ENCODE measurements around the gene ZSCAN26.

The ZSCAN26 gene

DNA sequence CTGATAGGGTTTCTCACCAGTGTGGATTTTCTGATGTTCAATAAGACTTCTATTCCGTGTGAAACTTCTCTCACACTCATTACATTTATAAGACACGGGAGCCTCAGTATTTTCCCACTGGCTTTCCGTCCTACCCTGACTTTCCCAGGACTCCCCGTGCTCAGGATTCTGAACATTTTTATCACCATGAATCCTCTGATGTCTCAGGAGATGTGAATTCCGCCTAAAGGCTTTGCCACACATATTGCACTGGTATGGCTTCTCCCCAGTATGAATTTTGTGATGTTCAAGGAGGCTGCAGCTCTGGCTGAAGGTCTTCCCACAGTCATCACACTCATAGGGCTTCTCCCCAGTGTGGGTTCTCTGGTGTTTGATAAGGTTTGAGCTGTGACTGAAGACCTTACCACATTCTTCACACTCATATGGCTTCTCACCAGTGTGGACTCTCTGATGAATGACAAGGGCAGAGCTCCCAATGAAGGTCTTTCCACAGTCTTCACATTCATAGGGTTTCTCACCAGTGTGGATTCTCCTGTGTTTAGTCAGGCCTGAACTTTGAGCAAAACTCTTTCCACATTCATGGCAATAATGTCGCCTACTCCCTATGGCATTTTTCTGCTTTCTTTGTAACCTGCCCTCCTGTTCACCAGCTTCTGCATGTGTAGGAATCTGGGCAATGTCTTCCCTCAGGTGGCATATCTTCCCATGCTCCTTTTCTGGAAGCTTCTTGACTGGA is 21.6 kb upstream of the ZSCAN26 start:
- Mint-ChIP-seq H3K36me3 (ENCODE audit: low read depth) (peaks cover 68% of the 10 kb centered on the region), H3K27me3 (no peaks in the 10 kb centered on the region), H3K27ac (no peak overlapping the region), H3K4me1 (ENCODE audit: low read depth) (peaks cover 14% of the 10 kb centered on the region), H3K9me3 (no peaks in the 10 kb centered on the region), H3K4me3 (no peak overlapping the region)
- no peak for DNase-seq

- Mint-ChIP-seq H3K27ac (no peak overlapping the region), H3K9me3 (no peaks in the 10 kb centered on the region), H3K4me1 (ENCODE audit: low read depth) (peaks cover 31% of the 10 kb centered on the region), H3K4me3 (no peak overlapping the region), H3K27me3 (no peaks in the 10 kb centered on the region), H3K36me3 (ENCODE audit: low read depth) (peaks cover 67% of the 10 kb centered on the region)
- no peak for DNase-seq
Observed at GRCh38 chr6:28248916-28249315, 18.0 kb upstream of the ZSCAN26 start.

DNA sequence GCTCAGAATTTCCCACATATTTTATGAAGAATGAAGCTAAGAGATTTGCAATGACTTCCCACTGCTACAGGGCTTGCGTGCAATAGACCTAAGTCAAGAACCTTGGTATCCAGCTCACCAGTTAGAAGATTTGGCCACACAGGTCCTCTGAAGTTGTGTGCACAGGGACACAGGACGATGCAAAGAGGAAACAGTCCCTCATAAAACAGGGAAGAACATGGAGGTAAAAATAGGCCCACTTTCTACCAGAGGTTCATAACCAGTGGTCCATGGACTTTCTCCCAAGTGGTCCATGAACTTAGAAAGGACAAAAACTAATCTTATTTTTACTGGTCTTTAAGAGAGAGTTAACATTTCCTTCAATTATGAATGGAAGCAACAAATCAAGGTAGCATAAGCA is 16.2 kb upstream of the ZSCAN26 start:
- peaks cover 31% of the 10 kb centered on the region for H3K4me1 Mint-ChIP-seq (ENCODE audit: low read depth)
- no peak for DNase-seq
- peak overlapping the region; percentile 67 for H3K4me3 Mint-ChIP-seq
- peaks cover 48% of the 10 kb centered on the region for H3K36me3 Mint-ChIP-seq (ENCODE audit: low read depth)
- peaks cover under 1% of the 10 kb centered on the region for H3K27me3 Mint-ChIP-seq
- H3K27ac Mint-ChIP-seq, result no peak overlapping the region
- H3K9me3 Mint-ChIP-seq, result no peaks in the 10 kb centered on the region

DNA sequence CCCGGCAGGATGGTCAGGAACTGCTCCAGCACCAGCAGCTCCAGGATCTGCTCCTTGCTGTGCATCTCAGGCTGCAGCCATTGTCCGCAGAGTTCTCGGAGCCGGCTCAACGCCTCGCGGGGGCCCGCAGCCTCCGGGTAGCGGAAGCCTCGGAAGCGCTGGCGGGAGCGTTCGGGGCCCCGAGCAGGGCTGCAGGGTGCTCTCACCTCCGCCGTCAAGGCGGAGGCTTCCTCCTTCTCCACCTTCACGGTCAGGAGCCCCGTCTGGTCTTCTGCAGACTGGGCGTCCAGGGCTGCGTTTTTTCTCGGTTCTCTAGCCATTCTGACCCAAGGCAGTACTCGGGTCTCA is 15.3 kb upstream of the ZSCAN26 start:
- no peak for DNase-seq
- H3K27me3 Mint-ChIP-seq, result peaks cover 4% of the 10 kb centered on the region
- peaks cover 31% of the 10 kb centered on the region for H3K4me1 Mint-ChIP-seq (ENCODE audit: low read depth)
- peak overlapping the region; percentile 87 for H3K27ac Mint-ChIP-seq
- no peaks in the 10 kb centered on the region for H3K9me3 Mint-ChIP-seq
- peaks cover 40% of the 10 kb centered on the region for H3K36me3 Mint-ChIP-seq (ENCODE audit: low read depth)
- peak overlapping the region; percentile 94 for H3K4me3 Mint-ChIP-seq

GRCh38 chr6:28252009-28252975 is 14.7 kb upstream of the ZSCAN26 start, which contains the start of gene ZKSCAN4:
ZKSCAN4 (minus strand) TSS chr6:28252269; CDS start chr6:28251980, 289 bp downstream.
- H3K27me3 Mint-ChIP-seq, result peaks cover 4% of the 10 kb centered on the region
- peak within 1 kb of the TSS; percentile 87 for H3K27ac Mint-ChIP-seq
- H3K9me3 Mint-ChIP-seq, result no peaks in the 10 kb centered on the region
- peak; percentile 82 for DNase-seq
- H3K36me3 Mint-ChIP-seq (ENCODE audit: low read depth), result peaks cover 33% of the 10 kb centered on the region
- peaks cover 31% of the 10 kb centered on the region for H3K4me1 Mint-ChIP-seq (ENCODE audit: low read depth)
- peak within 1 kb of the TSS; percentile 94 for H3K4me3 Mint-ChIP-seq

GRCh38 chr6:28254121-28254519 is 12.8 kb upstream of the ZSCAN26 start:
- Mint-ChIP-seq H3K27me3 (peaks cover 4% of the 10 kb centered on the region), H3K4me3 (no peak overlapping the region), H3K36me3 (ENCODE audit: low read depth) (peaks cover 26% of the 10 kb centered on the region), H3K9me3 (peaks cover 8% of the 10 kb centered on the region), H3K27ac (no peak overlapping the region), H3K4me1 (ENCODE audit: low read depth) (peaks cover 38% of the 10 kb centered on the region)
- DNase-seq, result no peak

DNA sequence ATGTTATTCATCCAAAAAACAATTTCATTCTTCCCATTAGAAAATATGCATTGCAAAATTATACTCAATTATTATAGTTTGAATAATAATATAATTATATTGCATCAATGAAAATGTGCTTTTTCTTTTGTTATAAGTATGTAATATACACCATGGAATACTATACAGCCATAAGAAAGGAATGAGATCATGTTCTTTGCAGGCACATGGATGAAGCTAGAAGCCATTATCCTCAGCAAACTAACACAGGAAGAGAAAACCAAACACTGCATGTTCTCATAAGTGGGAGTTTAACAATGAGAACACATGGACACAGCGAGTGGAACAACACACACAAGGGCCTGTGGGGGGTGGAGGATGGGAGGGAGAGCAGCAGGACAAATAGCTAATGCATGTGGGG is 9.9 kb upstream of the ZSCAN26 start:
- Mint-ChIP-seq H3K36me3 (ENCODE audit: low read depth) (peaks cover 11% of the 10 kb centered on the region), H3K4me3 (no peak overlapping the region), H3K27me3 (peaks cover 4% of the 10 kb centered on the region), H3K9me3 (peaks cover 13% of the 10 kb centered on the region), H3K27ac (no peak overlapping the region), H3K4me1 (ENCODE audit: low read depth) (peaks cover 19% of the 10 kb centered on the region)
- no peak for DNase-seq

DNA sequence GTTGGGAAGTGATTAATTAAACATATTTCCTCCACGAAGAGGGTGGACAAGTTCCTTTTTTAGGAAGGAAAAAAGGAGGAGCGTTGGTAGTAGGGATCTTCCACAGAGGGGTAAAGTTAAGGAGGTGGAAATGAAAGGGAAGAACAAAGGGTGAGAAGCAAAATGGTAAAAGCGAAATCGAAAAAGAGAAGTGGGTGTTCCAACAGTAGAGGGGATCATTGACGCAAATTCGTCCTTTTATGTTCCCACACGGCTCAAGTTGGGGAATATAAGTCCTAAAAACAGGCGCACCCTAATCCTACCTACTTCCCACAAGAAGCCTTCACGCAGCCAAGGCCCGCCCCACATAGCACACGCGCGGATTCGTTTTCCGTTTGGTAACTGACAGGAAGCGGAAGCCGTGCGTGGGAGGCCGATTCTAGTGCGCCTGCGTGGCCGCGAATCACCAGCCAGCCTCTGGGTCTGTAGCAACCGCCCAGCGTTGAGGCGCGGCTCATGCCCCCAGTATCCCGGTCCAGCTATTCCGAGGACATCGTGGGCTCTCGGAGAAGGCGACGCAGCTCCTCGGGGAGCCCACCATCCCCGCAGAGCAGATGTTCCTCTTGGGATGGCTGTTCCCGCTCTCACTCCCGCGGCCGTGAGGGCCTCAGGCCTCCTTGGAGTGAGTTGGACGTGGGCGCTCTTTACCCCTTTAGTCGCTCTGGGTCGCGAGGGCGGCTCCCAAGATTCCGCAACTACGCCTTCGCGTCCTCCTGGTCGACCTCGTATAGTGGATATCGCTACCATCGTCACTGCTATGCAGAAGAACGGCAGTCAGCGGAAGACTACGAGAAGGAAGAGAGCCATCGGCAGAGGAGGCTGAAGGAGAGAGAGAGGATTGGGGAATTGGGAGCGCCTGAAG is 7.8 kb upstream of the ZSCAN26 start, which contains the start of gene NKAPL:
Gene NKAPL, plus strand, starts transcription at position 421 of the 901 bp plus-strand sequence. Its CDS starts 75 bp downstream, at position 496.
- Mint-ChIP-seq H3K27me3 (peaks cover 4% of the 10 kb centered on the region), H3K27ac (peak within 1 kb of the TSS; percentile 50), H3K4me1 (ENCODE audit: low read depth) (peaks cover 13% of the 10 kb centered on the region), H3K9me3 (peaks cover 13% of the 10 kb centered on the region), H3K36me3 (ENCODE audit: low read depth) (peaks cover 10% of the 10 kb centered on the region), H3K4me3 (peak within 1 kb of the TSS; percentile 35)
- peak; percentile 81 for DNase-seq

- Mint-ChIP-seq H3K4me3 (no peak overlapping the region), H3K9me3 (peaks cover 5% of the 10 kb centered on the region), H3K36me3 (ENCODE audit: low read depth) (peaks cover under 1% of the 10 kb centered on the region), H3K4me1 (ENCODE audit: low read depth) (peaks cover 22% of the 10 kb centered on the region), H3K27me3 (no peaks in the 10 kb centered on the region), H3K27ac (no peak overlapping the region)
- DNase-seq, result no peak
Observed at GRCh38 chr6:28263922-28264321, 3.0 kb upstream of the ZSCAN26 start.

DNA sequence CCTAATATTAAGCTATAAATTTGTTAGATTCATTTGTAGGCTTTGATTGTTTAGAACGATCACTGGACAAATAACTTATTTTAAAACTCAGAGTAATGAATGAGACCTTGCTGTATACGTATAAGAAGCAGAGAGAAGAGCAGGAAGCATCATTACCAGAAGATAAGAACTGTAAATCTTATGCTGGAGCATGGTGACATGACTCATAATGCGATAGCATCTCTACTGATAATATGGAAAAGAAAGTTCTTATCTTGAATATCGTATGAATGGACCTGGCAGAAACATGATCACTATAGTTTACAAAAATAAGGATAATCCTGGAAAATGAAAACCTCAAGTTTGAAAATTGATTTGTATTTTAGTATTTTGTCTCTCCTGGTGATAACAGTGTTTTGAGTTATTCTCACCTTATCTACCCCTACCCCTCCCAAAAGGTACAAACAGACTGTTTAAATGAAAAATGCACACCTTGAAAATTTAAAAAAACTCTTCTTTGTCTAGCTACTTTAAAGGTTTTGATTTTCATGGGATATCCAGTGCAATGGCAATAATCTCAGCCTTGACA is 2.0 kb upstream of the ZSCAN26 start:
- no peak for DNase-seq
- no peaks in the 10 kb centered on the region for H3K27me3 Mint-ChIP-seq
- H3K27ac Mint-ChIP-seq, result no peak overlapping the region
- peaks cover 5% of the 10 kb centered on the region for H3K9me3 Mint-ChIP-seq
- no peak overlapping the region for H3K4me3 Mint-ChIP-seq
- H3K4me1 Mint-ChIP-seq (ENCODE audit: low read depth), result peaks cover 26% of the 10 kb centered on the region
- no peaks in the 10 kb centered on the region for H3K36me3 Mint-ChIP-seq (ENCODE audit: low read depth)

DNA sequence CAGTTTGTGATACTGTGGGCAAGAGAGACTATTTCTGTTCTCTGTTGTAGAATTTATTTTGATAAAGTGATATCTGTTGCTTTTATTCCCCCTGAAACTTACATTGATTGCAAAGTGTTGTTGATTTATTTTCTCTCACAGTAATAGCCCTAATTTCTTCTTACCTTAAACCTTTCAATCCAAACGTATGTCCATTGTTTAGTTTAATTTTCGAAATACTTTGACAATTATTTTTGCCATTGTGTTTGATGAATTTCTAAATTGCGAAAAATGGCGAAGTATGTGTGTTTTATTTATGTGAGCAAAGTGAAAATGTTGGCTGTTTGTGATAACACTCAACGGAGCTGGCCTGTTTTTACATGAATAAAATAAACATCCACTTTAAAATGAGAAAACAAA is 381 bp upstream of the ZSCAN26 start:
- Mint-ChIP-seq H3K36me3 (ENCODE audit: low read depth) (peaks cover 9% of the 10 kb centered on the region), H3K27me3 (no peaks in the 10 kb centered on the region), H3K27ac (no peak overlapping the region), H3K9me3 (no peaks in the 10 kb centered on the region), H3K4me1 (ENCODE audit: low read depth) (peaks cover 39% of the 10 kb centered on the region), H3K4me3 (no peak overlapping the region)
- no peak for DNase-seq

DNA sequence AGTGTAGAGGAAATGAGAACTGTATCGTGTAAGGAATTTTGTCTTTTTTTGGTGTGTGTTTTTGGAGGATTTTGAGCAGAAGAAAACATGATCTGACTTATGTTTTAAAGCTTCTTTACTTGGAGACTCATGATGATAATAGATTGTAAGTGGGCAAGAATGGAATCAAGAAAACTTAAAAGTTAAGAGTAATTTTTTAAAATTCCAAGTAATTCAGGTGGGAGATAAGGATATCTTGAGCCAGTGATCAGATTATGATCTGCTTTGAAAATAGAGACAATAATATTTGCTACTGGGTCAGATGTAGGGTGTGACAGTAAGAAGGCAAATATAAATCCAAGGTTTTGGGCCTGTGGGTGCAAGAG is 734 bp downstream of the ZSCAN26 start:
- H3K36me3 Mint-ChIP-seq (ENCODE audit: low read depth), result peaks cover 20% of the 10 kb centered on the region
- H3K4me3 Mint-ChIP-seq, result no peak overlapping the region
- no peak overlapping the region for H3K27ac Mint-ChIP-seq
- H3K9me3 Mint-ChIP-seq, result no peaks in the 10 kb centered on the region
- H3K4me1 Mint-ChIP-seq (ENCODE audit: low read depth), result peaks cover 39% of the 10 kb centered on the region
- no peak for DNase-seq
- H3K27me3 Mint-ChIP-seq, result no peaks in the 10 kb centered on the region

DNA sequence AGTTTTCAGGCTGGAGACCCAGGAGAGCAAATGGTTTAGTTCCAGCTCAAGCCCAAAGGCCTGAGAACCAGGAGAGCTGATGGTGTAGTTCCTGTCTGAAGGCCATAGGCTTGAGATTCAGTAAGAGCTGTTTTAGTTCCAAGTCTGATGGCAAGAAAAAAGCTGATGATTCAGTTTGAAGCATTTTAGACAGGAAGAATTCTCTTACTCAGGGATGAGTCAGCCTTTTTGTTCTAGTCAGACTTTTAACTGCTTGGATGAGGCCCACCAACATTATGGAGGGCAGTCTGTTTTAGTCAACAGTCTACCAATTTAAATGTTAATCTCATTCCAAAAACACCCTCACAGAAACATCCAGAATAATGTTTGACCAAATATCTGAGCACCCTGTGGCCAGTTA is 2.5 kb downstream of the ZSCAN26 start:
- no peak overlapping the region for H3K4me3 Mint-ChIP-seq
- H3K36me3 Mint-ChIP-seq (ENCODE audit: low read depth), result peaks cover 37% of the 10 kb centered on the region
- peak overlapping the region; percentile 87 for H3K27ac Mint-ChIP-seq
- no peak for DNase-seq
- no peaks in the 10 kb centered on the region for H3K27me3 Mint-ChIP-seq
- H3K4me1 Mint-ChIP-seq (ENCODE audit: low read depth), result peaks cover 35% of the 10 kb centered on the region
- H3K9me3 Mint-ChIP-seq, result no peaks in the 10 kb centered on the region

GRCh38 chr6:28274888-28275287 is 7.9 kb downstream of the ZSCAN26 start:
- H3K27ac Mint-ChIP-seq, result peak overlapping the region; percentile 72
- no peak for DNase-seq
- peaks cover 20% of the 10 kb centered on the region for H3K4me1 Mint-ChIP-seq (ENCODE audit: low read depth)
- H3K4me3 Mint-ChIP-seq, result no peak overlapping the region
- peaks cover 9% of the 10 kb centered on the region for H3K9me3 Mint-ChIP-seq
- peaks cover under 1% of the 10 kb centered on the region for H3K27me3 Mint-ChIP-seq
- H3K36me3 Mint-ChIP-seq (ENCODE audit: low read depth), result peaks cover 75% of the 10 kb centered on the region
